HepG2 (cell line): ENCODE results near the gene TXN2. TPM values are rescaled to one million over a fixed set of nuclear protein-coding genes. Genes with fewer than 3 reads are reported as not detected.

Experiments used
- CENPT ChIP-seq: sonication (generic); formaldehyde crosslinking; IDR thresholded peaks from 2 replicates; pipeline ENCODE4 v1.8.0; 2022; ENCODE audit warnings: low read depth, mild to moderate bottlenecking, moderate library complexity, missing genetic modification reagents
- FOSL2 ChIP-seq: sonication (generic); formaldehyde crosslinking; IDR thresholded peaks from 2 replicates; pipeline ENCODE4 v1.4.0; 2020; ENCODE audit warnings: missing genetic modification reagents
- GATA4 ChIP-seq: sonication (generic); IDR thresholded peaks from 2 replicates; pipeline ENCODE4 v1.6.1; 2016; ENCODE audit warnings: antibody characterized with exemption, low read depth, borderline replicate concordance
- KMT2A ChIP-seq: sonication (generic); formaldehyde crosslinking; IDR thresholded peaks from 2 replicates; pipeline ENCODE4 v1.4.0; 2020; ENCODE audit warnings: missing genetic modification reagents
- MAZ ChIP-seq, 2 experiments: sonication (generic) in 1 of 2; formaldehyde crosslinking in 1 of 2; IDR thresholded peaks; 2 replicates each; pipeline versions ENCODE4 v1.5.0 to v1.6.1; 2012 to 2020; ENCODE audit warnings: low read depth in 2 of 2, mild to moderate bottlenecking in 2 of 2, borderline replicate concordance in 1 of 2, improper control_type of control experiment in 1 of 2, low read length in 1 of 2, missing genetic modification reagents in 1 of 2, moderate library complexity in 1 of 2
- PHF5A ChIP-seq: IDR thresholded peaks from one replicate; pipeline ENCODE4 v1.6.1; 2018; ENCODE audit warnings: low read depth, missing genetic modification reagents; ENCODE audit not compliant: unreplicated experiment
- SIX4 ChIP-seq: sonication (generic); formaldehyde crosslinking; IDR thresholded peaks from 2 replicates; pipeline ENCODE4 v1.4.0; 2020; ENCODE audit warnings: missing genetic modification reagents
- U2AF2 ChIP-seq: fragments of 200-400 bp; formaldehyde crosslinking; IDR thresholded peaks from 2 replicates; pipeline ENCODE4 v1.6.1; 2017; ENCODE audit warnings: low read depth, mild to moderate bottlenecking, low read length
- ZBTB10 ChIP-seq: sonication (generic); formaldehyde crosslinking; IDR thresholded peaks from 2 replicates; pipeline ENCODE4 v1.4.0; 2020; ENCODE audit warnings: missing genetic modification reagents, borderline replicate concordance
- ZBTB7A ChIP-seq: sonication (generic); formaldehyde crosslinking; IDR thresholded peaks from 2 replicates; pipeline ENCODE4 v1.8.0; 2022; ENCODE audit warnings: mild to moderate bottlenecking, missing genetic modification reagents
- ZFP37 ChIP-seq: sonication (generic); formaldehyde crosslinking; IDR thresholded peaks from 2 replicates; pipeline ENCODE4 v1.4.0; 2020; ENCODE audit warnings: missing genetic modification reagents, borderline replicate concordance
- ZNF501 ChIP-seq: sonication (generic); formaldehyde crosslinking; IDR thresholded peaks from 2 replicates; pipeline ENCODE4 v1.5.1; 2020; ENCODE audit warnings: mild to moderate bottlenecking, moderate library complexity, missing genetic modification reagents
- ZNF878 ChIP-seq: sonication (generic); formaldehyde crosslinking; IDR thresholded peaks from 2 replicates; pipeline ENCODE4 v1.8.1; 2023; ENCODE audit warnings: mild to moderate bottlenecking, missing genetic modification reagents, moderate library complexity
- polyA plus RNA-seq, 8 experiments: library from polyadenylated mRNA; depleted of rRNA in 3 of 8; stranded (reverse) in 7 of 8; unstranded in 1 of 8; fragments of >200 nt; fragmentation: Illumina TruSeq in 4 of 8; extraction: Trizol in 4 of 8; gene quantifications; 2 replicates each; pipeline versions ENCODE4 v1.2.1 to v1.2.3, GENCODE V29; 2011 to 2016; ENCODE audit warnings: low read depth in 4 of 8, missing spikeins in 1 of 8, mixed read lengths in 1 of 8; ENCODE audit not compliant: insufficient read depth in 1 of 8
- total RNA-seq, 5 experiments: library from RNA; depleted of rRNA; stranded (reverse); fragments of >200 nt; fragmentation: Illumina TruSeq; extraction: Trizol; gene quantifications; 2 replicates each; pipeline ENCODE4 v1.2.3, GENCODE V29; 2016; ENCODE audit warnings: low read depth in 1 of 5
- TF ChIP-seq, protein P1 (sequence below), 2 experiments: fragments of 450-650 bp in 1 of 2; sonication (generic) in 1 of 2; formaldehyde crosslinking in 1 of 2; IDR thresholded peaks; 2 replicates each; pipeline versions ENCODE4 v1.6.1 to v1.8.0; 2016 to 2022; ENCODE audit warnings: antibody characterized with exemption in 1 of 2, mild to moderate bottlenecking in 1 of 2, missing genetic modification reagents in 1 of 2
- TF ChIP-seq, protein P2 (sequence below): IDR thresholded peaks from 2 replicates; pipeline ENCODE4 v1.6.1; 2016; ENCODE audit warnings: low read depth, control low read depth

Gene TXN2
- total and polyA plus RNA-seq, 2 of the 13 experiments (the other 11 are each of a cell fraction or from before 2014, with no cell fraction given): 41.4 to 109 TPM

DNA sequence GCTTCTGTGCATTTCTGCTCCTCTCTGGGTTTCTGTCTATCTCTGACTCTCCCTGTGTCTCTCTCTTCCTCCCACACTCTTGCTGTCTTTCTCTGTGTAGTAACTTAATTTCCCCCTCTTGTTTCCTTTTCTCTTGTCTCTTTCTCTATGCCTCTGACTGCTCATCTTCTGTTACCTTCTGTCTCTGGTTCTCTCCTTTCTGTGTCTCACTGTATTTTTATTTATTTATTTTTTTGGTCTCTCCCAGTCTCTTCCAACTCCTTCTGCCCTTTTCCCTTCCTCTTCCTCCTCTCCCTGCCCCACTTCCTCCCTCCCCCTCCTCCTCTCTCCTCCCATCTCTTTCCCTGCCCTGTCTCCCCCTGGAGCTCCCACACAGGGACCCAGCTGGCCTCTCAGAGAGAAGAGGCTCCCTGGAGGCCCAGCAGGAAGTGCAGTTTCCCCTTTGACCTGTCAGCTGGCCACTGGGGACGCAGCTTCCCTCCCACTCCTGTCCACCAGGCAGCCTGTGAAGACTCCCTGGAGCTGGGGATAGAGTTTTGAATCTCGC is 55.4 kb downstream of the TXN2 start (continued):
- no peak for TF ChIP-seq ZBTB10 (CRISPR knock-in tag)
- no peak for TF ChIP-seq PHF5A (CRISPR knock-in tag)
- TF ChIP-seq U2AF2: no peak
- peak; percentile 34; the same call in 1 of the 2 replicates for TF ChIP-seq FOSL2 (CRISPR knock-in tag)
- no peak for TF ChIP-seq GATA4
- no peak for TF ChIP-seq CENPT (CRISPR knock-in tag)
- TF ChIP-seq ZNF501 (CRISPR knock-in tag): 0 out of 2 replicates have a peak, but pooled peaks have one; percentile 16
- no peak for TF ChIP-seq ZNF878
- 0 out of 2 replicates have a peak, but pooled peaks have one; percentile 28 for TF ChIP-seq ZBTB7A
- TF ChIP-seq, protein P1, sequence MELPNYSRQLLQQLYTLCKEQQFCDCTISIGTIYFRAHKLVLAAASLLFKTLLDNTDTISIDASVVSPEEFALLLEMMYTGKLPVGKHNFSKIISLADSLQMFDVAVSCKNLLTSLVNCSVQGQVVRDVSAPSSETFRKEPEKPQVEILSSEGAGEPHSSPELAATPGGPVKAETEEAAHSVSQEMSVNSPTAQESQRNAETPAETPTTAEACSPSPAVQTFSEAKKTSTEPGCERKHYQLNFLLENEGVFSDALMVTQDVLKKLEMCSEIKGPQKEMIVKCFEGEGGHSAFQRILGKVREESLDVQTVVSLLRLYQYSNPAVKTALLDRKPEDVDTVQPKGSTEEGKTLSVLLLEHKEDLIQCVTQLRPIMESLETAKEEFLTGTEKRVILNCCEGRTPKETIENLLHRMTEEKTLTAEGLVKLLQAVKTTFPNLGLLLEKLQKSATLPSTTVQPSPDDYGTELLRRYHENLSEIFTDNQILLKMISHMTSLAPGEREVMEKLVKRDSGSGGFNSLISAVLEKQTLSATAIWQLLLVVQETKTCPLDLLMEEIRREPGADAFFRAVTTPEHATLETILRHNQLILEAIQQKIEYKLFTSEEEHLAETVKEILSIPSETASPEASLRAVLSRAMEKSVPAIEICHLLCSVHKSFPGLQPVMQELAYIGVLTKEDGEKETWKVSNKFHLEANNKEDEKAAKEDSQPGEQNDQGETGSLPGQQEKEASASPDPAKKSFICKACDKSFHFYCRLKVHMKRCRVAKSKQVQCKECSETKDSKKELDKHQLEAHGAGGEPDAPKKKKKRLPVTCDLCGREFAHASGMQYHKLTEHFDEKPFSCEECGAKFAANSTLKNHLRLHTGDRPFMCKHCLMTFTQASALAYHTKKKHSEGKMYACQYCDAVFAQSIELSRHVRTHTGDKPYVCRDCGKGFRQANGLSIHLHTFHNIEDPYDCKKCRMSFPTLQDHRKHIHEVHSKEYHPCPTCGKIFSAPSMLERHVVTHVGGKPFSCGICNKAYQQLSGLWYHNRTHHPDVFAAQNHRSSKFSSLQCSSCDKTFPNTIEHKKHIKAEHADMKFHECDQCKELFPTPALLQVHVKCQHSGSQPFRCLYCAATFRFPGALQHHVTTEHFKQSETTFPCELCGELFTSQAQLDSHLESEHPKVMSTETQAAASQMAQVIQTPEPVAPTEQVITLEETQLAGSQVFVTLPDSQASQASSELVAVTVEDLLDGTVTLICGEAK (IDR thresholded peaks at IDR 0.05): no peak
- TF ChIP-seq, protein P1 (CRISPR knock-in tag; IDR thresholded peaks at IDR 0.05): no peak
- TF ChIP-seq, protein P2, sequence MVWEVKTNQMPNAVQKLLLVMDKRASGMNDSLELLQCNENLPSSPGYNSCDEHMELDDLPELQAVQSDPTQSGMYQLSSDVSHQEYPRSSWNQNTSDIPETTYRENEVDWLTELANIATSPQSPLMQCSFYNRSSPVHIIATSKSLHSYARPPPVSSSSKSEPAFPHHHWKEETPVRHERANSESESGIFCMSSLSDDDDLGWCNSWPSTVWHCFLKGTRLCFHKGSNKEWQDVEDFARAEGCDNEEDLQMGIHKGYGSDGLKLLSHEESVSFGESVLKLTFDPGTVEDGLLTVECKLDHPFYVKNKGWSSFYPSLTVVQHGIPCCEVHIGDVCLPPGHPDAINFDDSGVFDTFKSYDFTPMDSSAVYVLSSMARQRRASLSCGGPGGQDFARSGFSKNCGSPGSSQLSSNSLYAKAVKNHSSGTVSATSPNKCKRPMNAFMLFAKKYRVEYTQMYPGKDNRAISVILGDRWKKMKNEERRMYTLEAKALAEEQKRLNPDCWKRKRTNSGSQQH (CRISPR knock-in tag): no peak
- TF ChIP-seq SIX4: no peak
- TF ChIP-seq KMT2A: no peak
- no peak for TF ChIP-seq MAZ (IDR thresholded peaks at IDR 0.05; ENCODE audit: borderline replicate concordance, low read depth, low read length)
- no peak for TF ChIP-seq MAZ (CRISPR knock-in tag; IDR thresholded peaks at IDR 0.05; ENCODE audit: low read depth)
- TF ChIP-seq ZFP37 (CRISPR knock-in tag): no peak
